GM21526 (cell line): Measurements from ENCODE around the gene IP6K3.

Experiments
- ATAC-seq: cut with Tn5 transposase; IDR thresholded peaks from one replicate; pipeline ENCODE4 v1.9.1; 2021; ENCODE audit warnings: moderate library complexity; ENCODE audit not compliant: unreplicated experiment, low FRiP score

Gene IP6K3

DNA sequence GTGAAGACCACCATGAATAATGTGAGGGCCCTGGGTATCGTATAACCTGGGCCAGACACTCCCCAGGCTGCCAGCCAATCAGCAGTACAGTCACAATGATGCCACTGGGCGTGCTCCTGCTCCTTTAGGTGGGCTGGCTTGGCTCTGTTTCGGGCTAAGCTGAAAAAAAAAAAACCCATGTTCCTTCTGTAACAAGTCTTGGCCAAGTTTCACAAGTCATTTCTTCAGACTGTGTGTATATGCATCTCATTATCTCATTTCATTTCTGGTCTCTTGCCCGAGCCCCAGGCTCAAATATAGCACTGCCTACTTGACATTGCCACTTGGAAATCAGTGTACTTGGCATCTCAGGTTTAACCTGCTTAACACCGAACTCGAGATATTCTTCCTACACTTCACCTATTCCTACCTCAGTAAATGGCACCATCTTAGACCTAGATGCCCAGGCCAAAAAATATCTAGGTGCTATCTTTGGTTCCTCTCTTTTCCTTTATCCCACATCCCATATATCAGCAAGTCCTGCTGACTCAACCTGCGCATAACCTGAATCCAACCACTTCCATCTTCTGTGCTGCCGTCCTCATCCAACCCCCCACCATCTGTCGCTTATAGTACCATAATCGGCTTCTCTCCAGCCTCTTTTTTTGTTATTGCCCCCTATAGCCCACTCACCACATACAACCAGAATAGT is 37.0 kb downstream of the IP6K3 start:
- ATAC-seq = no peak

DNA sequence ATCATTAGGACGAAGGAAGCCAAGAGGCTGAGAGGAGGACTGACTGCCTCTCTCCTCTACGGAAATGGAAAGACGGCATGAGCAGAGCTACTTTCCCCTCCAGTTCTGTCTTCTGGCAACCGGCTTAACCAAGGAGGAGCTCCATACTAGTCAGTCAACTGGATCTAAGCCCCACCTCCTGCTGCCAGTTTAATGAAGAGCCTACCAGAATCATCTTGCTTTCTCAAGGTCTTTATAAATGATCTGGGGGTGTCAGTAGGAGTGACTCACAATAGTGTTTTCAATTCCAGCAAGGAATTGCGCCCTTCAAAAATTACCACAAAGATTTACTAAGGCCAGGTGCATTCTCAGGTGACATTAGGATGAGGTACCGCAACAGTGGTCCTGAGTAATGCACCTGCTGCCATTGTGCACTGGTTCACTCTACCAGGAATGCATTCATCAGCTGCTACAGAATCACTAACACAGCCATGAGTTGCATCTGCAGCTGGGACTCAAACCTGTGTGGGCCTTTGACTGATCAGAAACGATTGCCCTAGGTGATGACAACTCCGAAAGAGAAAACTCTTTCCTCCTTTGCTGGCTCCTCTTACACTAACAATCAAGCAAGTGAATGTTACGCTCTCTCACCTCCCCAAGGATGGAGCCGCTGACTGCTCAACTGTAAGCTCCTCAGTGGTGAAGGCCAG is 38.0 kb downstream of the IP6K3 start:
- ATAC-seq = no peak

DNA sequence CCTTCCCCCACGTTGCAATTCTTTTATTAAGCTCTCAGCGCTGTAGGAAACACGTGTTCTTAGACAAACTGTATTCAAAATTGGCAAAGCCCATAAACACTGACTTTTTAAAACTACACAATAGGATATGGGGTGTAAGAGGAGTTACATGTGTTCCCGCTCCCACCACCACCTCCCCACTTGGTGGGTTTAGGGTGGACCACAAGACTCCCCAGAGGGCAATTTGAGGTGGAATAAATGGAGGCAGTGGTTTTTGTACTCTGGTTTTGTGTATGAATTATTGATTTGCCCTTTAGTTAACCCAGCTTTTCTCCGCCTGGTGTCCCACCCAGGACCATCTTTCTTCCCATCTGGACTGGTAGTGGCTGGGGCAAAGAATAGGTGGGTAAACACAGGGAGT is 38.9 kb downstream of the IP6K3 start:
- no peak for ATAC-seq

DNA sequence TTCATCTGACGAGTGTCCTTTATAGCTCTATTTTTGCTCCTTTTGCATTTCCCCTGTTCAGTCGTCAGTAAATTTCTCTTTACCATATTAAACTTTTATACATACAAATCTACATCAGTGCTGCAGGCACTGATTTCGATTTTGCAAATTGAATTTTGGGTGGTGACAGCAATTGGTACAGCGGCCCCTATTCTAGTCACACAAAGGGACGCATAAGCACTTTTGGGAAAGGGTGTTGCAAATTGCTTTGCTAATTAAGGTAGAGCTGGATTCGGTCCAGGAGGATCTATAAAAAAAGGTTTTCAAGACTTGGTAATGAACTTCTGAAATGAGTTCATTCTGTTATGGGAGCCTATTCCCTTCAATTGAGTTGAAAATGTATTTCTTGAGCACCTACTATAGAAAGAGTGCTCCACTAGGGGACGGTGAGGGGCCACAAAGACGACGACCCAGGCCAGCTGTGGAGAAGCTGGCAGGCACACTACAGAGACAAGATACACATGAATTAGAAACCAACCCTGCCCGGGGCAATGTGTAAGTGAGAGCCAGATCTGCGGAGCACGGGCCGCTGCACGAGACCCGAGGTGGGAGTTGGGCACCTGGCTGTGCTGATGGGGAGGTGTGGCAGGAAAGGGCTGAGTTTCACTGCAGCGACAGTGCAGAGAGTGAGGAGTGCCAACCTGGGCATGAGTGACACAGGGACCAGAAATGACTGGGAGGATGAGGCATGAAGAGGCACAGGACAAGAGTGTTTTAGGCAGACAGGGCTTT is 40.6 kb downstream of the IP6K3 start:
- ATAC-seq = no peak

DNA sequence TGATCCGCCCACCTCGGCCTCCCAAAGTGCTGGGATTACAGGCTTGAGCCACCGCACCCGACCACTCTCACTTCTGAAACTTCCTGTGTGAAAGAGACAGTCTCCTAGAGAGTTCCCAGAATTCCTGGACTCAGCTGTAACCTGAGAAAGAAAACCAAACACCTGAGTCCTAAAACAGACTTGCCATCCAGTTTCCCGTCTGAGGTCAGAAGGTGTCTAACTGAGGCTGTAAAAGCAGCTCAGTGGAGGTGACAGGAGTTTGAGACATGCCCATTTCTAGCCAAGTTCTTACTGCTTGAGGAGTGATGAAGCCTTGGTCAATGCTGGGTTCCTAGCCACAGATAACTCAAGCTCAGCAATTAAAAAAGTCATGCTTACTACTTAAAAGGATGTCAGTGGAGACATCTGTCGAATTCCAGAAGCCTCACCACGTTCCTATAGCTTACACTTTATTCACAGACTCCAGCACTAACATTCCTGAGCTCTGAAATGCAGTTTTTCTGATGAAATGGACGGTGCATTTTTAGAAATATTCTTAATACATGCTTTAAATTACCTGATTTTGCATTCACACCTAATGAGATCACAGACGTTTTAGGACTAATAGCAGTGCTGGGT is 41.3 kb downstream of the IP6K3 start:
- ATAC-seq = no peak

DNA sequence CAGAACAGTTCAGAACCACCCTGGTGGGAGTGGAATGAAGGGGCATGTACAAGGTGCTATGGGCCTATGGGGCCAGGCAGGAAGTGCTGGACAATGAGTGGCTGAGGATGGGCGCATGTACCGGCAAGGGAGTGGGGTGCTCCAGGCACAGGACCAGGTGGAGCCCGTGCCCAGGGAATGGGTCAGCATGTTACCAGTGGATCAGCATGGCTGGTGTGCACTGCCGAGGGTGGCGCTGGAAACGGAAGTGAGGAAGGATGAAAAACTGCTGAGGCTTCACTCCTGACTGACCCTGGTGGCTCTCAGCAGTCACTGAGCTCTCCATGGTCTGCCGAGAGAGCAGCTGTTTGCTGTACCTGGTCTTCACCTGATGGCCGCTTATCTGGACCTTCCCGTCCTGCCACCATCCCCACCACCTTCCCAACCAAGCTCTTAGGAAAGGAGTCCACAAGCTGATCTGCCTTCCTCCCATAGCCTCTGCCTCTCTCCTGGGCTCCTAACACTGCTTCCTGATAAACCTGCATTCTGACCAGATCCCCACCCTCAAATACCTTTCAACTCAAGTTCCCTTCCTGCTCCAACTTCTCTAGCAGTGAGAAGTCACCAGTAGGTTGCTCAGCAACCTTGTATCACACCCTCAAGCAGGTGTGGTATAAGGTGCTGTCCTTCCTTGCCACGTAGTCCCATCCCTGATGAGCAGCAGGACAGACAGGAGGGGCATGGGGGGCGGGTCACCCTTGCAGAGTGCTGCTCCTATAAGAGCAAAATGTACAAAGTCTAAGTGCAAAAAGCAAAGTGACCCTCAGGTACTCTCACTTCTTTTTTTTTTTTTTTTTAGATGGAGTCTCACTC is 42.3 kb downstream of the IP6K3 start:
- no peak for ATAC-seq

DNA sequence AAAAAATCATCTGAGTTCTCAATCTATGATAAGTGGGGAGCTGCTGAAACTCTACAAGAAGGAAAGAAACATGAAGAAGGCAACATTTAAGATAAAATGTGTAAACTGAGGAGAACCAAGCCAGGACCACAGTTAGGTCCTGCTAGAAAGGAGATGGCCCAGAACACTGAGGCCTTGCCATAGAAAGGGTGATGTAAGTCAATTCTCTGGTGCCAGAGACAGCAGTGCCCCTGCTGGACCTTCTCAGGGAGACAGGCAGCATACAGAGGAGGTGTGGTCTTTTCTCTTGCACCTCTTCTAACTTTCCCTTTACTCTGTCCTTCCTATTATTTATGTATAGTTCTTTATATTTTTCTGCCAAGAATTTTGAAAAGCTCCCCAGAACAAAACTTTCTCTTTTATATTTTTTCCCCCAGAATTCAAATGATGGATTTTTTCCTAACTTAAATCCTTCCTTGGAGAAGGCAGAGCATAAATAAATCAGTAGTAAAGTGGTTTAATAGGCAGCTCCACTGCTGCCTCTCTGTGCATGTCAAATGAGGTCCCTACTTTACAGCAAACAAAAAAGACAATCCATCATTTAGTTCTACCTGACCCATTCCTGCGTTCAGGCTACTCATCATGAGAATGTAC is 44.2 kb downstream of the IP6K3 start:
- ATAC-seq = no peak

DNA sequence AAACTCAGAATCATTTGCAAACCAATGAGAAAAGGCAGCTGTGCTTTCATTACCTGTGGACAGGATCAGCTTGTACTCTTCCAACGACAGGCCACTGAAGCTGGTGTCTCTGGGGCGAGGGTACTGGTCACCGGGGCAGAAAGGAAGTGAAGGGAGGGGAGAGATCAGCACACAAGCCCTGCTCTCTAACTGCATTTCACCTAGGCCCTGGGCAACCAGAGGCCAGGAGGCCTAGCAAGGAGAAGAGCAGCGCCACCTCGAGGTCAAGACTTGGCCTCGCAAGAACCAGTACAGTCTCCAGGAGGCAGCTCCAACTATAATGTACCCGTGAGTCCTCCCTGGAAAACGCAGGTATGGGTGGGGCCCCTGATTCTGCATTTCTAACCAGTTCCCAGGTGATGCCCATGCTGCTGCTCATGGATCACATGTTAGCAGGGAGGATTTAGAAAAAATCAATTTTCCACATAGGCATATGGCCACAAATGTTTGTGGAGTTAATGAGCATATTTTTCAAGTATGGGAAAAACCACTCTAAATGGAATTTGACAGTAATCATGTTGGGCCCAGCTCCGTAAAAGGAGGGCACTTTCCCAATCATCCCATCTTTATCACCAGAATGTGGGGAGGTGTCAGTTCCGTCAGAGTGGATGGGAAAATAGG is 46.2 kb downstream of the IP6K3 start:
- no peak for ATAC-seq

DNA sequence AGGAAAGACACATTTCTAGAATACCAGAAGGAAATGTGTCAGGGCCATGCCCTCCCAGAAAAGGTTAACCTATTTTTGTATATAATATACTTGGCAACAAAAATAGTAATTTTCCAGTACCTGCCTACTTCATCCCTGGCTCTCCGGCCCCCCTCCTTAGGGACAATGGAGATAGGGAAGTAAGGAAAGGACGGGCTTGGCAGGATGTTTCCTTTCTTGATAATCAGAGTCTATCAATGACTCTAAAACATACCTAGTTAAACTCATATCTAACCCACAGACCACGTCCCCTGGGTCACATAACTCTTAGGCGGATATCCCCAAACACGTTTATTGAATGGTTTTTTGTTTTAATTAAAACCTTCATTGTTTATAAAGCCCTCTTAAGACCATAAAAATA is 47.0 kb downstream of the IP6K3 start:
- no peak for ATAC-seq

DNA sequence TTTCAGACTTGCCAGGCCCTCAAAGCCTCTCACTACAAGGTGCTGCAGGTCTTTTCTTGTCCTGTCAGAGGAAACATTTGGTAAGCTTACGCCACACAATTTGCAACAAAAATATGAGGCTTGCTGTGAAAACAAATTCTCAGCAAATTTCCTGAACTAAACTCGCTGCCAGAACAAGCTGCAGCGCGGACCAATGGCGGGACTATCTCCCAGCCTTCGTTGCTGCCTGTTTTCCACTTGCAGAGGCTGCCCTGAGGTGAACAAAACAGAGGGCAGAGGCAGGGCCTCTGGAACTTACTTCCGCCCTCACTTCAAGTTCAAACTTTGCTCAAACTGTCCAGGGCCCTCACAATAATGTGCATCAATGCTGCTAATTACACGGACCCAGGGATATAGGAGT is 47.6 kb downstream of the IP6K3 start:
- no peak for ATAC-seq

DNA sequence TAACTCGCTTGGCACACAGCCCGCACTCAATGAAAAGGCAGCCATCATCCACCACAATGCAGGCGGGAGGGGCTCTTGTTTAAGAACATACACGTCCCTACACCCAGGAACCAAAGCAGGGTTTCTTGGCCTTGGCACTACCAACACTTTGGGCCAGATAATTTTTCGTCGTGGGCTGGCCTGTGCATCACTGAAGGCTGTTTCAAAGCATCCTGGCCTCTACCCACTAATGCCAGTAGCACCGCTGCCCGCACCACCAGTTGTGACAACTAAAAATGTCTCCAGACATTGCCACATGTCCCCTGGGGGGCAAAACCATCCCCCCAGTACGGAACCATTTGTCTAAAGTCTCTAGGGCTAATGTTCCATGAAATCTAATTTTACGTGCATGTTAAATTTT is 48.2 kb downstream of the IP6K3 start:
- no peak for ATAC-seq

DNA sequence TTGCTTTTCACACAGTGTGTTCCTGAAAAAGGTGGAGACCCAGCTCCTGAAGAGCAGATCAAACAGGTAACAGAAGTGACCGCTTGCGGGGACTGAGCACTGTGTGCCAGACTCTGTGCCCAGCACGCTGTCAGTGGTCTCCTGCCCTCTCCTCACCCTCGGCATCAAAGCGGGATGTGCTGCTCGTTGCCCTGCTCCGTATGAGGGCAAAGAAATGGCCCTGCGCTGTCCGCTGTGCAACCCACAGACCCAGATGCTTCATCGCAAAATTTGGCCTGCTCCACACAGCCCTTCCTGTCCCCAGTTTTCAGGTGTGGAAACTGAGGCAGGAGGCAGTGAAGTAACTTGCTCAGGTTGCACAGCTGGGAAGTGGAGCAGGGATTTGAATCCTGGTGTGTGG is 48.9 kb downstream of the IP6K3 start:
- no peak for ATAC-seq

DNA sequence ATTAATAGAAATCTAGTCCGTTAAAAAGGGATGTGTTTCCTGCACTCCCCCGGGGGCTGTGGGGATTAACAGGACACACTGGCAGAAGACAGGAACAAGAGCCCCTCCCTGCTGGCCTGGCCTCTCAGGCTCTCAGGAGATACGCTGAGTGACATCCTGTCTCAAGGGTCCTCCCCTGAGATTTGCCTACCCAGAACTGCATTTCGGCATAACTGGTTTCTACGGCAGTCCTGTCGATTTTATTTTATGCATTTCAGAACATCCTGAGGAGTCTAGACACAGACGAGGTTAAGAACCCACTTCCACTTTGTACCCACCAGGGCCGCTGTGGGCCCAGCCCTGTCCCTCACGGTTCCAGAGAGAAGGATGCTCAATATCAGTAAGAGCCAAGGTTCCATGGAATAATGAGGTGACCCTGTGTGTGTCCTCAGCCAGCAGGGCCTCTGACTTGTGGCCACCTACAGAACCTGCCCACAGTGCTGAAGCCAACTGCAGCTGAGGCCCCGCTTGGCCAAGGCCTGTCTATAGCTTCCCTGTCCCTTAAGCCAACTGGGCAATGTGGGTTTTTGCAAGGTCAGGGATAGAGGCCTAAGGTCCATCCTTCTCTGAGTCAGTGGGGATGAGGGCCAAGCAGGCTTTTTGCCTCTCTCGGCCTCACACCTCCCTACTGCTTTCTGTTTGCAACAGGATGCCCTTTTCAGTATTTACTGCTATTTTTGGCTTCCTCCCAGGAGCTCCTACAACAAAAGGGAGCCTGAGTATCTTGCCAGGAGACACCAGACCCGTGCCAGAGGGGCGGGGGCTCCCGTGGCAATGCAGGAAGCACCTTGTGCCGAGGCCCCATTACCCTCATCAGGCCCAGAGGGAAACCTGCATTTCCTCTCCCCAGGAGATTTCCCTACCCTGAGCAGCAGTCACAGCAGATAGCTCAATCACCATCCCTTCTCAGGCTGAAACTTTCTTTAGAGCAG is 49.9 kb downstream of the IP6K3 start:
- ATAC-seq = no peak

DNA sequence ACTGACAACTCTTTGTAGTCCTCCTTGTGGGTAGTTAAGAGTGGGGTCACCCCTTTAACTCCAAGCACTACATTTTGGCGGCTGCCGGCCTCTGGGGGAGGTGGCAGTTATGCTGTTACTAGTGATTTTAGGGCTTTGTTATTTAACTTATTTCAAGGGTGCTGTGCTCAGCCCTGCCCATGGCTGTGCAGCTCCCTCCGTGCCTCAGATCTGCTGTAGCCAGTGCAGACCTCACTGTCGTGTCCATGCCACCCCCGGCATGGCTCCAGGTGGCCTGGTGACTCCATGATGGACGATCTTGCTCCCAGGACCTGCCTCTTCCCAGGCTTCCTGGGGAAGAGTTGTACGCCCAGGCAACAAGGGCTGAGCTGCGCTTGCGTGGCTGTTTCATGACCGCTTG is 50.6 kb downstream of the IP6K3 start:
- no peak for ATAC-seq

DNA sequence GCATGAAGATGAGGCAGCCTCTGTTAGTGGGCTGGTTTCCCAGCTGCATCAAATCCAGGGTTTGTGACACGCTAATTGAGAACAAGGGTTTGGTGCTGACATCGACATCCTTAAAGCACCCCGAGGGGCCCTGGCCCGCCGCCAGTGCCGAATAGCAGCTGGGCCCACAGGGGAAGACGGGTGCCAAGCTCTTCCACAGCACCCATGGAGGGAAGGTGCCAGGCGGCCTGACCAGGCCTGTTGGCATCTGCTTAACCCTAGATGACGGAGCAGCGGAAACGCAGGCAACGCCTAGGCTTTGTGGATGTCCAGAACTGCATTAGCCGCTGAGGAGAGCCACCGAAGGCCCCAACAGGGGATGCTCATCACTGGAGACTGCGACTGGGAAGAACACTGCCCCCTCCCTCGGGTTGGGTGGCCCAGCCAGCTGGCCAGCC is 51.2 kb downstream of the IP6K3 start:
- no peak for ATAC-seq

DNA sequence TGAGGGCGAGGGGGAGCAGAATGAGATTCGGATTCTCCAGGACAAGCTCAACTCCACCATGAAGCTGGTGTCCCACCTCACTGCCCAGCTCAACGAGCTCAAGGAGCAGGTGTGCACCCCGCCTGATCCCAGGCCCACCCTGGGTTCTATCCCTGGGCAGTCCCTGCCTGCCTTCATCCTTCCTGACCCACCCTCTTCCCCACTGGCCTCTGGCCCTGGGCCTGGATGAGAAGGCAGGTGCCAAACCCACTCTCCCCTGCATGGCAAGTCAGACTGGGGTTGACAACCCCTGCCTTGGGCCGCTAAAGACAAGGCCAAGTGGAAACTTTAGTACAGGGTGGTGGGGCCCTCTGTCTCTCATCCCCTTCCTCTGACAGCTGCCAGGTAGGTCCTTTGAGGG is 51.7 kb downstream of the IP6K3 start:
- ATAC-seq = no peak

DNA sequence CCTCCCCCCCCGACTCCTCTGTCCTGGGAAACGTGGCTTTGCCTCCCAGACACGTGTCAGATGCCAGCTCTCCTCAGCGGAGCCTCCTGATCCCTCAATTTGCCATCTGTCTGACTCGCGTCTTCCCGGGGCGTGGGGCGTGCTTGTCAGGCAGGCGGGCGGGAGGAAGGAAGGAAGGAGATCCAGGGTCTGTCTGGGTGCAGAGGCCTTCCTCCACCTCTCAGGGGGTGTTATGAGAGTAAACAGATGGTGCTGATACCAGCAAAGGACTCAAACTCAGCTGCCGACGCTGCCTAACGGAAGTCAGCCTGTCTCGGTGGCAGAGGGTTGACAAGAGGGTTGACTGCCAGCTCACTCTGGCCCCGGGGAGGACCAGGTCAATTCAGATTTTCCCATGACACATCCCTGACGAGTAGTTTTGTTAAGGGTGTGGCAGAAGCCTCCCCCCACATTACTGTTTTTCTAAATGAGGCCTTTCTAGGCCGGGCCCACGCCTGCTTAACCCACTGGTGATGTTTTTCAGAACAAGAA is 52.2 kb downstream of the IP6K3 start:
- no peak for ATAC-seq
